Breast epithelium (tissue), 4 donors: Measurements from ENCODE around the gene PDE4C. TPM values are rescaled to one million over a fixed set of nuclear protein-coding genes. Genes with fewer than 3 reads are reported as not detected.

Experiments
- DNase-seq, 2 donors: peaks; one replicate each; pipeline ENCODE4 v3.0.0-alpha.2; 2019; ENCODE audit warnings: low spot score in 2 of 2
- H3K27ac ChIP-seq, 2 donors: fragments of 200-600 bp; sonication (generic) in 1 of 2; one replicate each; pipeline ENCODE4 v1.5.1; 2016 to 2019; ENCODE audit warnings: mild to moderate bottlenecking in 1 of 2
- H3K27me3 ChIP-seq, 2 donors: fragments of 200-600 bp; sonication (generic) in 1 of 2; one replicate each; pipeline versions ENCODE4 v1.5.1 to v1.6.0; 2017 to 2019; ENCODE audit warnings: control low read depth in 1 of 2, mild to moderate bottlenecking in 1 of 2
- H3K36me3 ChIP-seq: fragments of 200-600 bp; one replicate; pipeline ENCODE4 v1.5.1; 2019
- H3K4me1 ChIP-seq, 2 donors: fragments of 200-600 bp; sonication (generic); one replicate each; pipeline ENCODE4 v1.5.1; 2016 to 2019; ENCODE audit warnings: control low read depth in 1 of 2
- H3K4me3 ChIP-seq, 3 donors: fragments of 200-600 bp; sonication (generic); 1 replicate in 2 of 3; 2 replicates in 1 of 3; pipeline ENCODE4 v1.5.1; 2016 to 2019; ENCODE audit warnings: mild to moderate bottlenecking in 3 of 3, moderate library complexity in 2 of 3
- H3K9me3 ChIP-seq, 2 donors: fragments of 200-600 bp; sonication (generic) in 1 of 2; one replicate each; pipeline ENCODE4 v1.5.1; 2016 to 2019; ENCODE audit warnings: control low read depth in 1 of 2
- CTCF ChIP-seq, 3 donors: fragments of 450-650 bp; IDR thresholded peaks; one replicate each; pipeline ENCODE4 v1.5.1; 2016 to 2017; ENCODE audit warnings: antibody characterized with exemption in 3 of 3, mild to moderate bottlenecking in 3 of 3, moderate library complexity in 3 of 3
- POLR2A ChIP-seq: fragments of 450-650 bp; IDR thresholded peaks from one replicate; pipeline ENCODE4 v1.6.1; 2016; ENCODE audit warnings: antibody characterized with exemption, mild to moderate bottlenecking, moderate library complexity
- POLR2AphosphoS5 ChIP-seq, 3 donors: sonication (generic); formaldehyde crosslinking; IDR thresholded peaks; one replicate each; pipeline ENCODE4 v1.6.1; 2017; ENCODE audit warnings: antibody characterized with exemption in 3 of 3
- intact Hi-C: fragments of 100-400 bp; cut with DNase I; formaldehyde crosslinking; loops from one replicate; pipeline ENCODE4 v1.15.1; 2023; ENCODE audit warnings: low total_unique reads
- total RNA-seq, 3 donors: library from RNA; depleted of rRNA; stranded (reverse); fragments of >200 nt; gene quantifications; one replicate each; pipeline ENCODE4 v1.1.0, GENCODE V29; 2016

PDE4C gene
- total RNA-seq, 3 donors from 2014 or later: 0.33 to 1.3 TPM; not detected in 1

- DNase-seq: no peak
- H3K36me3 ChIP-seq: no peaks in the 10 kb centered on the region
- peaks cover 10 to 11% of the 10 kb centered on the region in 2 donors for H3K9me3 ChIP-seq
- no peak overlapping the region for H3K27ac ChIP-seq
- no peaks in the 10 kb centered on the region for H3K4me1 ChIP-seq
- intact Hi-C loops: no loop called here
- H3K27me3 ChIP-seq: peaks cover 18 to 87% of the 10 kb centered on the region in 2 donors
- no peak overlapping the region for H3K4me3 ChIP-seq
- TF ChIP-seq CTCF (IDR thresholded peaks at IDR 0.05) (no peak), POLR2AphosphoS5 (IDR thresholded peaks at IDR 0.05) (no peak), POLR2A (no peak)
Measured at GRCh38 chr19:18230941-18231734, 4.9 kb upstream of the PDE4C start.

GRCh38 chr19:18229915-18230314 lies 3.7 kb upstream of the PDE4C start:
- H3K27me3 ChIP-seq: peaks cover 21 to 92% of the 10 kb centered on the region in 2 donors
- TF ChIP-seq POLR2AphosphoS5 (IDR thresholded peaks at IDR 0.05) (no peak), CTCF (IDR thresholded peaks at IDR 0.05) (no peak), POLR2A (no peak)
- H3K4me3 ChIP-seq: no peak overlapping the region
- intact Hi-C loops: no loop called here
- no peak overlapping the region for H3K27ac ChIP-seq
- DNase-seq: no peak
- H3K9me3 ChIP-seq: peaks cover 10 to 11% of the 10 kb centered on the region in 2 donors
- no peaks in the 10 kb centered on the region for H3K36me3 ChIP-seq
- H3K4me1 ChIP-seq: peaks cover 0 to 2% of the 10 kb centered on the region in 2 donors

GRCh38 chr19:18229474-18229873 lies 3.2 kb upstream of the PDE4C start:
- Histone ChIP-seq H3K27me3 (peaks cover 21 to 91% of the 10 kb centered on the region in 2 donors), H3K4me1 (peaks cover 0 to 5% of the 10 kb centered on the region in 2 donors)

GRCh38 chr19:18227781-18228271 lies 1.6 kb upstream of the PDE4C start:
- Histone ChIP-seq H3K9me3 (peaks cover 1 to 2% of the 10 kb centered on the region in 2 donors), H3K27me3 (peaks cover 11 to 75% of the 10 kb centered on the region in 2 donors), H3K4me3 (no peak overlapping the region), H3K36me3 (no peaks in the 10 kb centered on the region), H3K4me1 (peaks cover 0 to 5% of the 10 kb centered on the region in 2 donors), H3K27ac (no peak overlapping the region)
- no peak for TF ChIP-seq CTCF (IDR thresholded peaks at IDR 0.05)
- TF ChIP-seq POLR2AphosphoS5 (IDR thresholded peaks at IDR 0.05): no peak
- TF ChIP-seq POLR2A: no peak
- DNase-seq: no peak
- intact Hi-C loops: no loop called here

More at GRCh38 chr19:18229474-18229873, 3.2 kb upstream of the PDE4C start:
- Histone ChIP-seq H3K9me3 (peaks cover 10 to 11% of the 10 kb centered on the region in 2 donors), H3K4me3 (no peak overlapping the region), H3K36me3 (no peaks in the 10 kb centered on the region), H3K27ac (no peak overlapping the region)
- TF ChIP-seq CTCF (IDR thresholded peaks at IDR 0.05) (peak in 1 of 3 donors; percentile 11), POLR2AphosphoS5 (IDR thresholded peaks at IDR 0.05) (no peak)
- intact Hi-C loops: no loop called here
- DNase-seq: no peak
